ENCODE data around the gene SPATA19. TPM values are rescaled to one million over a fixed set of nuclear protein-coding genes. Genes with fewer than 3 reads are reported as not detected.

Gene SPATA19
- total and polyA plus RNA-seq, 2 experiments from 2014 or later, result not detected

DNA sequence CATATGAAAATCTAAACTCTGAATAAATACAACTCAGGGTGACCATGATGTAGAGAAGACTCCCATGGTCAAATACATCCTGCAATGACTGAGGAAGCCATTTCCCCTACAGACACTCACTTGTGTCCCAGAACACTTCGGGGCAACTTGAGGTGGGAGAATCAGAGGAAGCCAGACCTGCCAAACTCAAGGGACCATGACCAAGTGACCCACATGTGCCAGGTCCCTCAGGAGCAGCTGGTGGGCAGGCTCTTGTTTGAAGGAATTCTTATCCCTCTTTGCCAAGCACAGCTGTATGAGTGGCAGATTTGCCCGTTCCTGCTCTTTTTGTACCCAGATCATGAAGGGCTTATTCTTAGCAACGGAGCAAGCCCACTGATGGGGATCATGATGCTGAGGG, 17.8 kb downstream of the SPATA19 start:
- Mint-ChIP-seq H3K9me3 (peaks cover 12% of the 10 kb centered on the region), H3K4me3 (no peak overlapping the region), H3K27ac (no peak overlapping the region), H3K4me1 (no peaks in the 10 kb centered on the region), H3K27me3 (ENCODE audit: insufficient read depth, low read depth, poor library complexity) (peaks cover 13% of the 10 kb centered on the region), H3K36me3 (ENCODE audit: low read depth) (peaks cover 2% of the 10 kb centered on the region; the same call in 1 of the 3 replicates)
- Histone ChIP-seq H3K9me2 (ENCODE audit: insufficient read depth) (no peaks in the 10 kb centered on the region), H3K27ac (ENCODE audit: low read depth) (no peak overlapping the region), H3K4me3 (no peak overlapping the region), H3K4me2 (no peak overlapping the region), H2AFZ (no peak overlapping the region), H4K20me1 (replicated peaks; ENCODE audit: insufficient read depth) (no peaks in the 10 kb centered on the region), H3K4me1 (ENCODE audit: insufficient read depth) (no peaks in the 10 kb centered on the region), H3F3A (replicated peaks; ENCODE audit: low read depth) (peaks cover 4% of the 10 kb centered on the region; the same call in 1 of the 2 replicates), H3K27me3 (ENCODE audit: insufficient read depth) (no peaks in the 10 kb centered on the region), H3K36me3 (ENCODE audit: insufficient read depth) (no peaks in the 10 kb centered on the region), H3K79me2 (replicated peaks; ENCODE audit: insufficient read depth) (no peaks in the 10 kb centered on the region)
- no peak for TF ChIP-seq ZNF114 (CRISPR knock-in tag; IDR thresholded peaks at IDR 0.05)
- no peak for TF ChIP-seq NANOG (IDR thresholded peaks at IDR 0.05; ENCODE audit: borderline replicate concordance)
- TF ChIP-seq, protein P1, sequence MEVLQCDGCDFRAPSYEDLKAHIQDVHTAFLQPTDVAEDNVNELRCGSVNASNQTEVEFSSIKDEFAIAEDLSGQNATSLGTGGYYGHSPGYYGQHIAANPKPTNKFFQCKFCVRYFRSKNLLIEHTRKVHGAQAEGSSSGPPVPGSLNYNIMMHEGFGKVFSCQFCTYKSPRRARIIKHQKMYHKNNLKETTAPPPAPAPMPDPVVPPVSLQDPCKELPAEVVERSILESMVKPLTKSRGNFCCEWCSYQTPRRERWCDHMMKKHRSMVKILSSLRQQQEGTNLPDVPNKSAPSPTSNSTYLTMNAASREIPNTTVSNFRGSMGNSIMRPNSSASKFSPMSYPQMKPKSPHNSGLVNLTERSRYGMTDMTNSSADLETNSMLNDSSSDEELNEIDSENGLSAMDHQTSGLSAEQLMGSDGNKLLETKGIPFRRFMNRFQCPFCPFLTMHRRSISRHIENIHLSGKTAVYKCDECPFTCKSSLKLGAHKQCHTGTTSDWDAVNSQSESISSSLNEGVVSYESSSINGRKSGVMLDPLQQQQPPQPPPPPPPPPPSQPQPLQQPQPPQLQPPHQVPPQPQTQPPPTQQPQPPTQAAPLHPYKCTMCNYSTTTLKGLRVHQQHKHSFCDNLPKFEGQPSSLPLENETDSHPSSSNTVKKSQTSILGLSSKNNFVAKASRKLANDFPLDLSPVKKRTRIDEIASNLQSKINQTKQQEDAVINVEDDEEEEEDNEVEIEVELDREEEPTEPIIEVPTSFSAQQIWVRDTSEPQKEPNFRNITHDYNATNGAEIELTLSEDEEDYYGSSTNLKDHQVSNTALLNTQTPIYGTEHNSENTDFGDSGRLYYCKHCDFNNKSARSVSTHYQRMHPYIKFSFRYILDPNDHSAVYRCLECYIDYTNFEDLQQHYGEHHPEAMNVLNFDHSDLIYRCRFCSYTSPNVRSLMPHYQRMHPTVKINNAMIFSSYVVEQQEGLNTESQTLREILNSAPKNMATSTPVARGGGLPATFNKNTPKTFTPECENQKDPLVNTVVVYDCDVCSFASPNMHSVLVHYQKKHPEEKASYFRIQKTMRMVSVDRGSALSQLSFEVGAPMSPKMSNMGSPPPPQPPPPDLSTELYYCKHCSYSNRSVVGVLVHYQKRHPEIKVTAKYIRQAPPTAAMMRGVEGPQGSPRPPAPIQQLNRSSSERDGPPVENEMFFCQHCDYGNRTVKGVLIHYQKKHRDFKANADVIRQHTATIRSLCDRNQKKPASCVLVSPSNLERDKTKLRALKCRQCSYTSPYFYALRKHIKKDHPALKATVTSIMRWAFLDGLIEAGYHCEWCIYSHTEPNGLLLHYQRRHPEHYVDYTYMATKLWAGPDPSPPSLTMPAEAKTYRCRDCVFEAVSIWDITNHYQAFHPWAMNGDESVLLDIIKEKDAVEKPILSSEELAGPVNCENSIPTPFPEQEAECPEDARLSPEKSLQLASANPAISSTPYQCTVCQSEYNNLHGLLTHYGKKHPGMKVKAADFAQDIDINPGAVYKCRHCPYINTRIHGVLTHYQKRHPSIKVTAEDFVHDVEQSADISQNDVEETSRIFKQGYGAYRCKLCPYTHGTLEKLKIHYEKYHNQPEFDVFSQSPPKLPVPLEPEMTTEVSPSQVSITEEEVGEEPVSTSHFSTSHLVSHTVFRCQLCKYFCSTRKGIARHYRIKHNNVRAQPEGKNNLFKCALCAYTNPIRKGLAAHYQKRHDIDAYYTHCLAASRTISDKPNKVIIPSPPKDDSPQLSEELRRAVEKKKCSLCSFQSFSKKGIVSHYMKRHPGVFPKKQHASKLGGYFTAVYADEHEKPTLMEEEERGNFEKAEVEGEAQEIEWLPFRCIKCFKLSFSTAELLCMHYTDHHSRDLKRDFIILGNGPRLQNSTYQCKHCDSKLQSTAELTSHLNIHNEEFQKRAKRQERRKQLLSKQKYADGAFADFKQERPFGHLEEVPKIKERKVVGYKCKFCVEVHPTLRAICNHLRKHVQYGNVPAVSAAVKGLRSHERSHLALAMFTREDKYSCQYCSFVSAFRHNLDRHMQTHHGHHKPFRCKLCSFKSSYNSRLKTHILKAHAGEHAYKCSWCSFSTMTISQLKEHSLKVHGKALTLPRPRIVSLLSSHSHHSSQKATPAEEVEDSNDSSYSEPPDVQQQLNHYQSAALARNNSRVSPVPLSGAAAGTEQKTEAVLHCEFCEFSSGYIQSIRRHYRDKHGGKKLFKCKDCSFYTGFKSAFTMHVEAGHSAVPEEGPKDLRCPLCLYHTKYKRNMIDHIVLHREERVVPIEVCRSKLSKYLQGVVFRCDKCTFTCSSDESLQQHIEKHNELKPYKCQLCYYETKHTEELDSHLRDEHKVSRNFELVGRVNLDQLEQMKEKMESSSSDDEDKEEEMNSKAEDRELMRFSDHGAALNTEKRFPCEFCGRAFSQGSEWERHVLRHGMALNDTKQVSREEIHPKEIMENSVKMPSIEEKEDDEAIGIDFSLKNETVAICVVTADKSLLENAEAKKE (CRISPR knock-in tag; IDR thresholded peaks at IDR 0.05), result no peak
- no peak for TF ChIP-seq ZNF331 (CRISPR knock-in tag; IDR thresholded peaks at IDR 0.05; ENCODE audit: low read depth)
- TF ChIP-seq, protein P2, sequence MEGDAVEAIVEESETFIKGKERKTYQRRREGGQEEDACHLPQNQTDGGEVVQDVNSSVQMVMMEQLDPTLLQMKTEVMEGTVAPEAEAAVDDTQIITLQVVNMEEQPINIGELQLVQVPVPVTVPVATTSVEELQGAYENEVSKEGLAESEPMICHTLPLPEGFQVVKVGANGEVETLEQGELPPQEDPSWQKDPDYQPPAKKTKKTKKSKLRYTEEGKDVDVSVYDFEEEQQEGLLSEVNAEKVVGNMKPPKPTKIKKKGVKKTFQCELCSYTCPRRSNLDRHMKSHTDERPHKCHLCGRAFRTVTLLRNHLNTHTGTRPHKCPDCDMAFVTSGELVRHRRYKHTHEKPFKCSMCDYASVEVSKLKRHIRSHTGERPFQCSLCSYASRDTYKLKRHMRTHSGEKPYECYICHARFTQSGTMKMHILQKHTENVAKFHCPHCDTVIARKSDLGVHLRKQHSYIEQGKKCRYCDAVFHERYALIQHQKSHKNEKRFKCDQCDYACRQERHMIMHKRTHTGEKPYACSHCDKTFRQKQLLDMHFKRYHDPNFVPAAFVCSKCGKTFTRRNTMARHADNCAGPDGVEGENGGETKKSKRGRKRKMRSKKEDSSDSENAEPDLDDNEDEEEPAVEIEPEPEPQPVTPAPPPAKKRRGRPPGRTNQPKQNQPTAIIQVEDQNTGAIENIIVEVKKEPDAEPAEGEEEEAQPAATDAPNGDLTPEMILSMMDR (conservative IDR thresholded peaks at IDR 0.05; ENCODE audit: low read depth in 2 of 2), result no peak
- no peak for TF ChIP-seq CREB1 (CRISPR knock-in tag; IDR thresholded peaks at IDR 0.05; ENCODE audit: low read depth)
- TF ChIP-seq, protein P3, sequence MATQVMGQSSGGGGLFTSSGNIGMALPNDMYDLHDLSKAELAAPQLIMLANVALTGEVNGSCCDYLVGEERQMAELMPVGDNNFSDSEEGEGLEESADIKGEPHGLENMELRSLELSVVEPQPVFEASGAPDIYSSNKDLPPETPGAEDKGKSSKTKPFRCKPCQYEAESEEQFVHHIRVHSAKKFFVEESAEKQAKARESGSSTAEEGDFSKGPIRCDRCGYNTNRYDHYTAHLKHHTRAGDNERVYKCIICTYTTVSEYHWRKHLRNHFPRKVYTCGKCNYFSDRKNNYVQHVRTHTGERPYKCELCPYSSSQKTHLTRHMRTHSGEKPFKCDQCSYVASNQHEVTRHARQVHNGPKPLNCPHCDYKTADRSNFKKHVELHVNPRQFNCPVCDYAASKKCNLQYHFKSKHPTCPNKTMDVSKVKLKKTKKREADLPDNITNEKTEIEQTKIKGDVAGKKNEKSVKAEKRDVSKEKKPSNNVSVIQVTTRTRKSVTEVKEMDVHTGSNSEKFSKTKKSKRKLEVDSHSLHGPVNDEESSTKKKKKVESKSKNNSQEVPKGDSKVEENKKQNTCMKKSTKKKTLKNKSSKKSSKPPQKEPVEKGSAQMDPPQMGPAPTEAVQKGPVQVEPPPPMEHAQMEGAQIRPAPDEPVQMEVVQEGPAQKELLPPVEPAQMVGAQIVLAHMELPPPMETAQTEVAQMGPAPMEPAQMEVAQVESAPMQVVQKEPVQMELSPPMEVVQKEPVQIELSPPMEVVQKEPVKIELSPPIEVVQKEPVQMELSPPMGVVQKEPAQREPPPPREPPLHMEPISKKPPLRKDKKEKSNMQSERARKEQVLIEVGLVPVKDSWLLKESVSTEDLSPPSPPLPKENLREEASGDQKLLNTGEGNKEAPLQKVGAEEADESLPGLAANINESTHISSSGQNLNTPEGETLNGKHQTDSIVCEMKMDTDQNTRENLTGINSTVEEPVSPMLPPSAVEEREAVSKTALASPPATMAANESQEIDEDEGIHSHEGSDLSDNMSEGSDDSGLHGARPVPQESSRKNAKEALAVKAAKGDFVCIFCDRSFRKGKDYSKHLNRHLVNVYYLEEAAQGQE (IDR thresholded peaks at IDR 0.05; ENCODE audit: unreplicated experiment), result no peak
- TF ChIP-seq POLR2AphosphoS5 (IDR thresholded peaks at IDR 0.05; ENCODE audit: low read depth), result no peak
- no peak for TF ChIP-seq EZH2phosphoT487 (IDR thresholded peaks at IDR 0.05; ENCODE audit: unreplicated experiment)
- ATAC-seq (no peak), DNase-seq (ENCODE audit: low spot score) (no peak)
